ENCODE results near the gene HADH. TPM values are rescaled to one million over a fixed set of nuclear protein-coding genes. Genes with fewer than 3 reads are reported as not detected.

HADH gene
- total RNA-seq (2022; extraction: Qiagen RNA extraction) = 19.9 to 25.1 TPM (median 23.0 TPM) in 5 replicates

DNA sequence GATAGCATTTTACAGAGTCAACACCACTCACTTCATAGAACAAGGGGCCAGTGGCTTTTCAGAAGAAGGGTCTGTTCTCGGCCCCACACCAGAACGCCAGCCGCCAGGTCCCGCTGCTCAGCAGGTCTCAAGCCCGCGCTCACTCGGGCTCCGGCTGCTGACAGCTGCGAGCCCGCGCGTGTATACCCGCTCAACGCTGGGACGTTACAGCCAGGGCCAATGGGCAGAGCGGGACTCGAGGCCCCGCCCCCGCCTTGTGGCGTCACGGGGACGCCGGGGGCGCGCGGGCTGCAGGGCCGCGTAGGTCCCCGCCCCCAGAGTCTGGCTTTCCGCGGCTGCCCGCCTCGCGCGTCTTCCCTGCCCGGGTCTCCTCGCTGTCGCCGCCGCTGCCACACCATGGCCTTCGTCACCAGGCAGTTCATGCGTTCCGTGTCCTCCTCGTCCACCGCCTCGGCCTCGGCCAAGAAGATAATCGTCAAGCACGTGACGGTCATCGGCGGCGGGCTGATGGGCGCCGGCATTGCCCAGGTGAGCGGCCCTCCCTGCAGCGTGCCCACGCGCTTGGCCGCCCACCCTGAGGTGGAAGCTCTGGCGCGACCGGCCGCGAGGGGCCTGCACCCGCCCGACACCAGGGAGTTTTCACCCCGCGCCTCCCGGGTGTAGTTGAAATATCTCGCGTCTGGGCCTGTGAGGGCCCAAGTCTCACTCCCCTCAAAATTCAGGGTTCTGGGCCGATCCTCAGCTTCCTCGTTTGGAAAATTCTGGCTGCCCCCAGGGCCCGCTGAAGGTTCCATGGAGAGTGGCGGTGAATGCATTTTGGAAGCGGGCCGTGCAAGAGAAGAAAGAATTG lies at the start of gene HADH:
Gene HADH (plus strand): TSS at position 353 of the 850 bp plus-strand sequence. CDS start 44 bp downstream, at position 397.

Other genes starting within 250 kb of the HADH start
- 19.0 to 29.3 TPM (median 27.8 TPM) in 5 replicates for gene SGMS2, start 165.0 kb upstream of the HADH start, total RNA-seq (2022; extraction: Qiagen RNA extraction)
- 1.3 to 1.8 TPM (median 1.6 TPM) in 5 replicates for gene CYP2U1, start 58.3 kb upstream of the HADH start, total RNA-seq (2022; extraction: Qiagen RNA extraction)
- gene LEF1, start 179.0 kb downstream of the HADH start, total RNA-seq (2022; extraction: Qiagen RNA extraction) = 0.08 to 0.24 TPM (median 0.16 TPM) in 4 of 5 replicates, not detected in the other

Data from A549 treated with Hydrocortisone at 1 μM for 4 hours (cell line).